ENCODE measurements around the gene LRMDA.

- TF ChIP-seq POLR2AphosphoS5 (IDR thresholded peaks at IDR 0.05; ENCODE audit: insufficient read depth, low read depth, low read length) = no peak
- TF ChIP-seq CTCF (IDR thresholded peaks at IDR 0.05; ENCODE audit: extremely low read depth in 1 of 2, insufficient read depth in 1 of 2, low read depth in 1 of 2, low read length in 2 of 2) = no peak
- no peak for TF ChIP-seq GATA2 (IDR thresholded peaks at IDR 0.05; ENCODE audit: insufficient read depth, insufficient read length, low read depth, low read length)
- TF ChIP-seq MAX (IDR thresholded peaks at IDR 0.05; ENCODE audit: insufficient read depth, insufficient read length) = no peak
- no peak for TF ChIP-seq POLR2A (IDR thresholded peaks at IDR 0.05; ENCODE audit: low read depth, low read length)
These were observed 1110.4 kb downstream of the LRMDA start for GRCh38 chr10:76541852-76542251.
